ENCODE data around the gene CRYZ. TPM values are rescaled to one million over a fixed set of nuclear protein-coding genes. Genes with fewer than 3 reads are reported as not detected.
"Not testable (repeated sequence)": the region's sequence is repeated elsewhere in the genome, so short reads cannot be mapped to it uniquely, and the experiment has no call there.

CRYZ gene
- polyA plus RNA-seq, 1 experiment: 108 TPM

DNA sequence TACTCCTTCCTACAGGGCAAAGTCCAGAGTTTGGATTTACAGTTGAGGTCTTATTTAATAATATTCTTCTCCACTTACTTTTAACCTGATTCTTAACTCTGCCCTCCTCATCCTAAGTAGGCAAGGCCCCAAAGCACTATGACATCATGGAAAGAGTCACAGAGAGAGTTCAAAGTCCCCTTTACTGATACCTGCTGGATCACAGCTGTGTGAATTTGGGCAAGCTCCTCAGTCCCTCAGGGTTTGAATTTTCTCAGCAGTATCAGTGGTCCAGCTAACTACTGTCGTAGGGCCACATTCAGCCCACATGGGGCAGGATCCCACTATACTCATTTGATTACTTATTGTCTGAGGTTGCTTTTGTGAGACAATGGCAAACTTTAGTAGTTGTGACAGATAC lies 16.1 kb upstream of the CRYZ start:
- ChIA-PET CTCF (no interaction called here), POLR2A (no interaction called here)
- Histone ChIP-seq H3K27ac (ENCODE audit: low read depth, low read length) (no peak overlapping the region), H3K9me3 (ENCODE audit: control insufficient read depth, insufficient read depth, low read length) (peaks cover 5% of the 10 kb centered on the region; the same call in 1 of the 2 replicates), H3K4me3 (ENCODE audit: low read depth, low read length) (no peak overlapping the region), H3K27me3 (ENCODE audit: control insufficient read depth, insufficient read depth, low read length) (no peaks in the 10 kb centered on the region)
- no peak for DNase-seq (ENCODE audit: low read depth, low spot score)
- TF ChIP-seq, protein P1, sequence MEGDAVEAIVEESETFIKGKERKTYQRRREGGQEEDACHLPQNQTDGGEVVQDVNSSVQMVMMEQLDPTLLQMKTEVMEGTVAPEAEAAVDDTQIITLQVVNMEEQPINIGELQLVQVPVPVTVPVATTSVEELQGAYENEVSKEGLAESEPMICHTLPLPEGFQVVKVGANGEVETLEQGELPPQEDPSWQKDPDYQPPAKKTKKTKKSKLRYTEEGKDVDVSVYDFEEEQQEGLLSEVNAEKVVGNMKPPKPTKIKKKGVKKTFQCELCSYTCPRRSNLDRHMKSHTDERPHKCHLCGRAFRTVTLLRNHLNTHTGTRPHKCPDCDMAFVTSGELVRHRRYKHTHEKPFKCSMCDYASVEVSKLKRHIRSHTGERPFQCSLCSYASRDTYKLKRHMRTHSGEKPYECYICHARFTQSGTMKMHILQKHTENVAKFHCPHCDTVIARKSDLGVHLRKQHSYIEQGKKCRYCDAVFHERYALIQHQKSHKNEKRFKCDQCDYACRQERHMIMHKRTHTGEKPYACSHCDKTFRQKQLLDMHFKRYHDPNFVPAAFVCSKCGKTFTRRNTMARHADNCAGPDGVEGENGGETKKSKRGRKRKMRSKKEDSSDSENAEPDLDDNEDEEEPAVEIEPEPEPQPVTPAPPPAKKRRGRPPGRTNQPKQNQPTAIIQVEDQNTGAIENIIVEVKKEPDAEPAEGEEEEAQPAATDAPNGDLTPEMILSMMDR (IDR thresholded peaks at IDR 0.05; ENCODE audit: low read depth, low read length): no peak

DNA sequence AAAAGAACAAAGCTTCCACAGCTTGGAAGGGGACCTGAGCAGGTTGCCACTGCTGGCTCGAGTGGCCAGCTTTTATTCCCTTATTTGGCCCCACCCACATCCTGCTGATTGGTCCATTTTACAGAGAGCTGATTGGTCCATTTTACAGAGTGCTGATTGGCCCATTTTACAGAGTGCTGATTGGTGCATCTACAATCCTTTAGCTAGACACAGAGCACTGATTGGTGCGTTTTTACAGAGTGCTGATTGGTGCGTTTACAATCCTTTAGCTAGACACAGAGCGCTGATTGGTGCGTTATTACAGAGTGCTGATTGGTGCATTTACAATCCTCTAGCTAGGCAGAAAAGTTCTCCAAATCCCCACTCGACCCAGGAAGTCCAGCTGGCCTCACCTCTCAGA lies 12.4 kb upstream of the CRYZ start:
- POLR2A ChIA-PET; H3K9me3 ChIP-seq (ENCODE audit: control insufficient read depth, insufficient read depth, low read length); H3K27ac ChIP-seq (ENCODE audit: low read depth, low read length); DNase-seq (ENCODE audit: low read depth, low spot score); H3K27me3 ChIP-seq (ENCODE audit: control insufficient read depth, insufficient read depth, low read length); H3K4me3 ChIP-seq (ENCODE audit: low read depth, low read length): not testable (repeated sequence)
- CTCF ChIA-PET: interaction anchor here (0.7 to 2.4 kb wide), 2 partner anchors 11 to 23 kb away, joined by 3 to 11 read pairs; partner anchors contain the start of gene TYW3

DNA sequence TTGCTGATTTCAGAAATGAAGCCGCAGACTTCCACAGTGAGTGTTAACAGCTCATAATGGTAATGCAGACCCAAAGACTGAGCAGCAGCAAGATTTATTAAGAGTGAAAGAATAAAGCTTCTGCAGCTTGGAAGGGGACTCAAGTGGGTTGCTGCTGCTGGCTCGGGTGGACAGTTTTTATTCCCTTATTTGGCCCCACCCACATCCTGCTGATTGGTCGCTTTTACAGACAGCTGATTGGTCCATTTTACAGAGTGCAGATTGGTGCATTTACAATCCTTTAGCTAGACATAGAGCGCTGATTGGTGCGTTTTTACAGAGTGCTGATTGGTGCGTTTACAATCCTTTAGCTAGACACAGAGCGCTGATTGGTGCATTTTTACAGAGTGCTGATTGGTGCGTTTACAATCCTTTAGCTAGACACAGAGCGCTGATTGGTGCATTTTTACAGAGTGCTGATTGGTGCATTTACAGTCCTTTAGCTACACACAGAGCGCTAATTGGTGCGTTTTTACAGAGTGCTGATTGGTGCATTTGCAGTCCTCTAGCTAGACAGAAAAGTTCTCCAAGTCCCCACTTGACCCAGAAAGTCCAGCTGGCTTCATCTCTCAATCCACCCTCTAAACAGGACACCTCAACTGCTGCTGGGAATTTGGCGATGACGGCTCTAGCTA lies 7.6 kb upstream of the CRYZ start:
- POLR2A ChIA-PET; H3K27ac ChIP-seq (ENCODE audit: low read depth, low read length); DNase-seq (ENCODE audit: low read depth, low spot score); H3K27me3 ChIP-seq (ENCODE audit: control insufficient read depth, insufficient read depth, low read length); CTCF ChIA-PET; H3K9me3 ChIP-seq (ENCODE audit: control insufficient read depth, insufficient read depth, low read length); H3K4me3 ChIP-seq (ENCODE audit: low read depth, low read length): not testable (repeated sequence)

DNA sequence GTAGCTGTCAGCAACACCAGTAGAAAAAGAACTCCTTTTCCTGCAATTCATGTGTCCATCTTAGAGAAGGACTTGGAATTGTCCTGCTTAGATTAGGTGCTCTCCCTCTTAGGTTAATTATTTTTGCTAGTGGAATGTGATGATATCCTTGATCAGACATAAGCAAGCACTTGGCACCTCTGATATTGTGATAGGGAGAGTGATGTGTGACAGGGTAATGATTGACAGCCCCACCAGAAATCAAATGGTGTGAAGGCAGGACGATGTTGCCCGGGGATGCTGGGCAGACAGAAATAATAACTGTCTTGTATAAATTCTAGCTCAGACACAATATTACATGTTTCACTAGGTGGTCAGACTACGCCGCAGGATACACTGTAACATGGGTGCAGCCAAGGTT lies 4.5 kb upstream of the CRYZ start:
- TF ChIP-seq, protein P1 (IDR thresholded peaks at IDR 0.05; ENCODE audit: low read depth, low read length): no peak
- Histone ChIP-seq H3K27me3 (ENCODE audit: control insufficient read depth, insufficient read depth, low read length) (no peaks in the 10 kb centered on the region), H3K4me3 (ENCODE audit: low read depth, low read length) (no peak overlapping the region), H3K27ac (ENCODE audit: low read depth, low read length) (no peak overlapping the region), H3K9me3 (ENCODE audit: control insufficient read depth, insufficient read depth, low read length) (no peaks in the 10 kb centered on the region)
- POLR2A ChIA-PET: no interaction called here
- DNase-seq (ENCODE audit: low read depth, low spot score): no peak
- CTCF ChIA-PET: no interaction called here

DNA sequence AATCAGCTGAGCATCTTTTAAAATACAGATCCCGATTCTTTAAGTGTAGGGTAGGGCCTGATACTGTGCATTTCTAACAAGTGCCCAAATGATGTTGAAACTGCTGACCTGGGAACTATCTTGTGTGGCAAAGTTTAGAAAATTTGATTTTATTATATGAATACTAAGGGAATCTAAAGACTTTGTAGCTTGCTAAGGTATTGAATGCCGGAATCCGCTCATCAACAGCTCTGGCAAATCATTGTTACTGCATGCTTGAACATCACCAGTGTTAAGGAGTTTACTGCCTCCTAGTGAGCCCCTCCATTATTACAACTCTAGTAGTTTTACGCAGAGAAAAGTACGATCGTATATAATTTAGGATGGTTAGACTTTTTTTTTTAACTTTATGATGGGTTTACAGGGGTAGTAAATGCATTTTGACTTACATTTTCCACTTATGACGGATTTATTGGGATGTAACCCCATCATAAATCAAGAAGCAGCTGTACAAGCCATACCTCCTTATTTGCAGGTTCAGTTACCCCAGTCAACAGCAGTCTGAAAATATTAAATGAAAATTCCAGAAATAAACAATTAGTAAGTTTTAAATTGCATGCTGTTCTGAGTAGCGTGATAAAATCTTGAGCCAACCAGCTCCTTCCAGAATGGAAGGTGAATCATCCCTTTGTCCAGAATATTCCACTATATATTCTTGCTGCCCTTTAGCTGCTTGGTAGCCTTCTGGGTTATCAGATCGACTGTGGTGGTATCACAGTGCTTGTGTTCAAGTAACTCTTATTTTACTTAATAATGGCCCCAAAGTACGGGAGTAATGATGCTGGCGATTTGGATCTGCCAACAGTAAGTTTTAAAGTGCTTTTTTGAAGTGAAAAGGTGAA lies 994 bp upstream of the CRYZ start:
- ChIA-PET CTCF (interaction anchor here (0.5 to 3.4 kb wide), 30 partner anchors 8 to 533 kb away, joined by 3 to 45 read pairs (median 6); no protein-coding TSS in a partner anchor), POLR2A (interaction anchor here (1.0 to 1.2 kb wide), 2 partner anchors 19 to 32 kb away, joined by 3 to 4 read pairs; no protein-coding TSS in a partner anchor)
- TF ChIP-seq, protein P1 (IDR thresholded peaks at IDR 0.05; ENCODE audit: low read depth, low read length): peak; percentile 81
- Histone ChIP-seq H3K27me3 (ENCODE audit: control insufficient read depth, insufficient read depth, low read length) (no peaks in the 10 kb centered on the region), H3K9me3 (ENCODE audit: control insufficient read depth, insufficient read depth, low read length) (no peaks in the 10 kb centered on the region), H3K27ac (ENCODE audit: low read depth, low read length) (peak overlapping the region; percentile 96), H3K4me3 (ENCODE audit: low read depth, low read length) (peak overlapping the region; percentile 95)
- DNase-seq (ENCODE audit: low read depth, low spot score): peak; percentile 33

DNA sequence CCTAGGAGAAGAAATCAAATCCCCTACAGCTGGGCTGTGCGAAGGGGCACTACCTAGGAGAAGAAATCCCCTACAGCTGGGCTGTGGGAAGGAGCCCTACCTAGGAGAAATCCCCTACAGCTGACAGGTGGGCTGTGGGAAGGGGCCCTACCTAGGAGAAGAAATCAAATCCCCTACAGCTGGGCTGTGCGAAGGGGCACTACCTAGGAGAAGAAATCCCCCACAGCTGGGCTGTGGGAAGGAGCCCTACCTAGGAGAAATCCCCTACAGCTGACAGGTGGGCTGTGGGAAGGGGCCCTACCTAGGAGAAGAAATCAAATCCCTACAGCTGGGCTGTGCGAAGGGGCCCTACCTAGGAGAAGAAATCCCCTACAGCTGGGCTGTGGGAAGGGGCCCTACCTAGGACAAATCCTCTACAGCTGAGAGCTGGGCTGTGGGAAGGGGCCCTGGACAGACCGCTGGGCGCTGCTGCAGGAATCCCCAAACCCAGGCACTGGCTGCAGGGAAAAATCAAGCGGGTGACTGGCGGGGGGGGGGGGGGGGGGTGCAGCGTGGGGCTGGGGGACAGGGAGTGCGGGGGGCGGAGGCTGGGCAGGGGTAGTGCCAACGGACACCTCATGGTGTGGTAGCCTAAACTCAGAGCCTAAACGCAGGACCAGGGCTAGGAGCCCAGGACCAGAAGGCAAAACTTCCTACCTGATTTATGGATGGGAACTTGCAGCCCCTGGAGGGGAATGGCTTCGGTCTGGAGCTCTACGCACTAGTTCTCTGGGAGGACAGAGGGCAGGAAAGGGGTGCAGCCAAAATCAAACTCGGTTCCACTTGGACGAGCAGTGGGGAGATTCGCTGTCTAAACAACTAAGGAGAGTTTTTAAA lies 541 bp downstream of the CRYZ start:
- ChIA-PET CTCF (interaction anchor here (1.0 to 3.4 kb wide), 13 partner anchors 9 to 225 kb away, joined by 3 to 45 read pairs (median 10); no protein-coding TSS in a partner anchor), POLR2A (interaction anchor here (0.7 kb wide), 1 partner anchor 932 kb away, joined by 4 read pairs; no protein-coding TSS in a partner anchor)
- H3K27me3 ChIP-seq (ENCODE audit: control insufficient read depth, insufficient read depth, low read length); H3K27ac ChIP-seq (ENCODE audit: low read depth, low read length); H3K9me3 ChIP-seq (ENCODE audit: control insufficient read depth, insufficient read depth, low read length); DNase-seq (ENCODE audit: low read depth, low spot score): not testable (repeated sequence)
- H3K4me3 ChIP-seq (ENCODE audit: low read depth, low read length): peak overlapping the region; percentile 95

Data from AG04450 (cell line).